Stimulated activated CD8-positive, alpha-beta memory T cell treated with anti-CD3 and anti-CD28 coated beads, Interleukin-2, amount 100 ng/mL, for 48 hours (primary cell): Measurements from ENCODE around the gene FRMPD1.

Source experiments
- DNase-seq, 2 donors: peaks; one replicate each; pipeline ENCODE4 v3.0.0-alpha.2; 2020; ENCODE audit warnings: low read depth in 2 of 2

The FRMPD1 gene

DNA sequence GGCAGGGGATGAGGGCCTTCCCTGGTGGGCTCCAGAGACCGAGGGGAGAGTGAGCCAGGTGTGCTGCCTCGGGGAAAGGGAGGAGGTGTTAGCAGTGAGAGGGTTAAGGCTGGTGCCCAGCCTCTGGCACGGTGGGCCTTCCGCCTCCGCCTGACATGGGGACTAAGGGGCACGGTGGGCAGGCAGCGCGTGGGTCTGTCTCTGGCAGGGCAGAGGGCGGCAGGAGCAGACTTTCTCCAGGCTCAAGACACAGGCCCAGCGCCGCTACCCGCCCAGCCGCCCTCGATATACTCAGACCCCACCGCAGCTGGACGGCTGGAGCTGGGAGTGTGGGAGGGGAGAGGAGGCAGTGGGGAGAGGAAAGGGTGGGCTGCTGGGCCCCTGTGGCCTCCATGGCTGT, 14.9 kb upstream of the FRMPD1 start:
- no peak for DNase-seq

DNA sequence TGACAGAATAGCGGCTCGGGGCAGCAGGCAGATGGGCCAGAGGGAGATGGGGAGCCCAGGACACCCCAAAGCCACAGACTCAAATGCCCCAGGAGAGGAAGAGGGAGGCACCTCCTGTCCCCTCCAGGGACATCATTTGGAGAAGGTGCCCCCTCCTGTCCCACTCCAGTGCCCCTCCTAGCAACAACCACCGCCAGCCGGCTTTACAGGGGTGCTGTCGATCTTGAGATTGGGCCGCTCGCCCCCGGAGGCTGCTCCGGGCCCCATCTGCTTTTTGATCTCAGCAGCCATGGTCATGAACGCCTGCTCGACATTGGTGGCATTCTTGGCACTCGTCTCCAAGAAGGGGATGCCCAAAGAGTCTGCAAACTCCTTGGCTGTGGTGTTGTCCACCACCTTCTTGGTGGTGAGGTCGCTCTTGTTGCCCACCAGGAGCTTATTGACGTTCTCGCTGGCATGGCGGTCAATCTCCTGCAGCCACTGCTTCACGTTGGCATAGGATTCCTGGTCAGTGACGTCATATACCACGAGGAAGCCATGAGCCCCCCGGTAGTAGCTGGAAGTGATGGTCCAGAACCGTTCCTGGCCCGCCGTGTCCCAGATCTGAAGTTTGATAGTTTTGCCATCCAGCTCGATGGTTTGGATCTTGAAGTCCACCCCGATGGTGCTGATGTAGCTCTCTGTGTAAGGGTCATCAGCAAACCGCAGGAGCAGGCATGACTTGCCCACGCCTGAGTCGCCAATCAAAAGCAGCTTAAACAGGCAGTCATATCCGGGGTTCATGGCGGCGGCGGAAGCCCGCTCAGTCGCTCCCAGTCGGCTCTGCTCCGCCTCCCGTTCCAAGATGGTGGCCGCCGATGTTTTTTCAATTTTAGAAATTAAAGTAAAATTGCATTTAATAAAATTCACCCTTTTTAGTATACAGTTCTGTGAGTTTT, 14.0 kb upstream of the FRMPD1 start:
- no peak for DNase-seq

DNA sequence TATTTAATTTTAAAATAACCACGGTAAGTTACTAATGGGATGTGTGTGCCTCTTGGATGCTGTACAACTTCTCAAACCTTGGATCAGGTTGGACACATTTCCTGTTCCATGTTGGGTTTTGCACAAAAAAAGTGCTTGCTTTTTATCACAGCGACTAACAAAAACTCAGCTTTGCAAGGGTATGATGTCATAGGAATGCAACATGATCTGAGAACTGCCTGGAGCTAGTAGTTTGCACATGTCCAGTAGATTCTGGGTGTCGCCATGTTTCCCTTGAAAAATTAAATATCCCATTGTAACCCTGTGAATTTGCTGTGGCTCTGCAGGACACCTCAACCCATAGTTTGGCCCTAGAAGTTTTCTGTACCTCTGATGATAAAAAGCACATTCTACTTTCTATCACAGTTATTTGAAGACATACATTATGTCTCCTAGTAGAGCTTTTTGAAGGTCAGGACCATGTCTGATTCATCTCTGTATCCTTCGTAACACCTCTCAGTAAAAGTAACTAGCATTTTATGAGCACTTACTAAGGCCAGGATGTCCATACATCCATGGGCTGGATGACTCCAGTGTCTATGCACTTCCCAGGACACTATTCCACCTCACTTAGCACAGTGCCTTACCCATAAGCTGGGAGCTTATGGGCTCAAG, 11.5 kb upstream of the FRMPD1 start:
- DNase-seq = no peak

DNA sequence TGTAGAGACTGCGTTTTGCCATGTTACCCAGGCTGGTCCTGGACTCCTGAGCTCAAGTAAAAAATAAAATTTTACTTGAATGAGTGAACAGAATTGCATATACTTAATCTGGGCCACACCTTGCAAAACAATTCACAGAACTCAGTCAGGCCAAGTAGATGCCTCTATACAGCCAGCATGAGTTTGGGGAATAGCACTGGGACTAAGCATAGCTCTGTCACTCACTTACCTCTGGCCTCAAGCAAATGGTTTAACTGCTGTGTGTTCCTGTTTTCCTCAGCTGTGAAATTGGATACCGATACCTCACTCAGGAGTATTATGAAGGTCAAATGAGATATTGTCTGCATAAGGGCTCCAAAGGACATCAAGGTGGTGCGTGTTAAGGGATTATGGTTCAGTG, 10.9 kb upstream of the FRMPD1 start:
- DNase-seq = no peak

GRCh38 chr9:37640246-37640645, 10.5 kb upstream of the FRMPD1 start:
- no peak for DNase-seq

GRCh38 chr9:37641331-37641730, 9.4 kb upstream of the FRMPD1 start:
- no peak for DNase-seq

- no peak for DNase-seq
These were observed 7.5 kb upstream of the FRMPD1 start for GRCh38 chr9:37643214-37643613.

DNA sequence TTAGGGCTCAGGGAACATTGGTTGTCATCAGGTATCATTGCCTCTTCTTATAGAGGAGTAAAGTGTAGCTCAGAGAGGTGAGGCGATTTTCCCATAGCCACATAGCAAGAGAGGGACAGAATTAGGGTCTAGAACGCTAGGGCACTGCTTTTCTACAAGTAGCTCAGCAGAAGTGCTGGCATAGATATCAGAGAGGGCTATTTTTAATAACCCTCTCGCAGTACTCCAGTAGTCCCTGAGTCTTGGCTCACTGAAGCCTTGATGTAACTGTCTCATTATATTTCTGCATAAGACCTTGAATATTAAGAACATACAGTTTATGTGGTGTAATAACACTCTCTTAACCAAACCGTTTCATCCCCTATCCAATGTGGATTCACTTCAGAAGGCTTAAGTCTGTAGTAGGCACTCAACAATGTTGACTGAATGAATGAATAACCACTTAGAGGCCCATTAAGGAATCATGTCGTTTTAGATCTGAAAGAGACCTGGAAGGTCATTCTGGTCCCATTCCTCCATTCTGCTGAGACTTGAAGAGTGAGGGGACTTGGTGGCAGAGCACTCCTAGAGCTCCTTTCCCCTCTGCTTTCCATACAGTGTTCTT, 4.7 kb upstream of the FRMPD1 start:
- DNase-seq = no peak

DNA sequence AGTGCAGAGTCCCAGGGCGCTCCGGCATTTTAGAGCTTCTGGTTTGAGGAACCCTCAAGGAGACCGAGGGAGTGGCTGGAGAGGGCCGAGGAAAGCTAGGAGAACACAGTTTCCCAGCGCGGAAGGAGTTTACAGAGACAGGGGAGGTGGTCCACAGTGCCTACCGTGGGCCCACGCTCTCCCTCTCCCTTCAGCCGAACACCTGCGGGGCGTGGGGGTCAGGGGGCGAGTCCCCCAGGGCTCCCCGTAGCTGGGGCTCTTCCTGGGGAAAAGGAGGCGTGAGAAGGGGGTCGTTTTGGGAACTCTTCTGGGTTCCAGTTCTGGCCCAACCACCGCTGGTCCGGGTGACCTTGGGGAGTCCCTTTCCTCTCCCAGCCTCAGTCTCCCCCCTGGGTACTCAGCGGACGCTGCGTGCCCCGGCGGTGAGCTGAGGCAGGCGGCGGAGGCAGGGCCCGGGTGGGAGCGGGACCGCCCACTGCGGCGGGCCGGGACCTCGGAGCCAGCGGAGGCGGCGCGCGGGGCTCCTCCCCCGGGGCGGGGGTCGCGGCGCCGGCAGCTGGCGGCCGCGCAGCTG, 368 bp upstream of the FRMPD1 start:
- no peak for DNase-seq

DNA sequence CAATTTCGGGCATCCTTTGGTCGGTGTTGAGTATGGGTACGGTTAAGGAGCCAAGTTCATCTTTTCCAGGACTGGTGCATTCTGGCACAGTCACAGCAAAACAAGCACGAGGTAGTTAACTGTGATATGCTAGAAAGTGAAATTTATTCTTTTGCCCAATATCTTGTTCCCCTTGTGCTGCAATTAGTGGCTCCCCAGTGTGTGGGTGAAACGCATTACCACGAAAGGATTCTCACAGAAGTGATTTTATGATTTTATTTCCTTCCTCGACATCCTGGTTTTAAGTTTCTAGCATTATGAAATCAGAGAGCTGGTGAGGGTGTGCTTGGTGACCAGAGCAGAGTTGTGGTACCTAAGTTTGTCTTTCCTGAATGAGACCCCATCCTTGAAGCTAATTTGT, 1.5 kb downstream of the FRMPD1 start:
- no peak for DNase-seq

- DNase-seq = no peak
These were observed 2.6 kb downstream of the FRMPD1 start for GRCh38 chr9:37653385-37653784.

DNA sequence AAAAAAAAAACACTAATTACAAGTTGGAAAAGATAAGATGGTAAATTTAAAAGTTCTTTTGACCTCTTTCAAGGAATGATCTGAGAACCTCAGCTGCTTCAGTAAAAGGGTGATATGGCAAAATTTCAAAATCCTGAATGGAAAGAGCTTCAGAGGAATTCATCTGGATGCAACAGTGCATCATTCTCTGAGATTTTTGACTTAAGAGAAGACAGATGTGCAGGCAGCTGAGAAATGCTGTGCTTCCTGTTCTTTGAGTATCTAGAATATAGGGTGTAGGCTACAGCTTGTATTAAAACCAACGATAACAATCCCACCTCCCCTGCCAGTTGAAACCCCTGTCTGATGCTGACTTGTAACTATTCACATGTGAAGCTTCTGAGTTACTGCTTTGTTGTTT, 6.2 kb downstream of the FRMPD1 start:
- no peak for DNase-seq

DNA sequence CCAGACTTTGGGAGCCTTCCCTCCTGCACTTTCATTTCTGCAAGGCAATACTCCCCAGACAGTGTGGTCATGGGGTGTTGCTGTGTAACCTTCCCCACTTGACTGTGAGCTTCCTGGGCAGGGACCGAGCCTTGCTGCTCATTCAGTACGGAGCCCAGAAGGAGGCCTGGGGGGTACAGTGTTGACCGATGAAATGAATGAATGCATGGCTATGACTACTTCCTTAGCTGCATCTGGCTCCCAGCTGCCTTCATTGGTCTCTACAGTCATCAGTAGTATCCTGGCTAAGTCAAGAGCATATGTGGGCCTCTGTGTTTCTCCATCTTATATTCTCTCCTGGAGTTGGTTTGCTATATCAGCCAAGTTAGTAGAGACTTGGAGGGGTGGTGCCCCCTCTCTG, 9.9 kb downstream of the FRMPD1 start:
- DNase-seq = no peak

GRCh38 chr9:37663926-37664325, 13.2 kb downstream of the FRMPD1 start:
- no peak for DNase-seq

DNA sequence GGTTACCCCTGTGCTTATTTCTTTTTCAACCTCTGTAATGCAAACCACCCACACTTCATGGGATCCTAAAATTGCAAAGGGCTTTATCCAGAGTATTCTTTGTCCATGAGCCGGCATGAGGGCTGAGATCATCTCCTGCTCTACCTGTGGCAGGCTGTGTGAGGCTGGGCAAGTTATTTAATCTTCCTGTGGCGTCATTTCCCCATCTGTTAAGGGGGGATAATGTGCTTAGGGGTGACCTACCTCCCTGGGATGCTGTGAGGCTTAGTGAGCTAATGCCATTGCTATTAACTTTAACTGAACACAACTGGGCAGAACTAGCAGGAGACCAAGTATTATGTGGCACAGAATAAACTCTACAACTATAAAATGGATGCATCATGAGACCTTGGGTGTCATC, 17.0 kb downstream of the FRMPD1 start:
- DNase-seq = no peak

DNA sequence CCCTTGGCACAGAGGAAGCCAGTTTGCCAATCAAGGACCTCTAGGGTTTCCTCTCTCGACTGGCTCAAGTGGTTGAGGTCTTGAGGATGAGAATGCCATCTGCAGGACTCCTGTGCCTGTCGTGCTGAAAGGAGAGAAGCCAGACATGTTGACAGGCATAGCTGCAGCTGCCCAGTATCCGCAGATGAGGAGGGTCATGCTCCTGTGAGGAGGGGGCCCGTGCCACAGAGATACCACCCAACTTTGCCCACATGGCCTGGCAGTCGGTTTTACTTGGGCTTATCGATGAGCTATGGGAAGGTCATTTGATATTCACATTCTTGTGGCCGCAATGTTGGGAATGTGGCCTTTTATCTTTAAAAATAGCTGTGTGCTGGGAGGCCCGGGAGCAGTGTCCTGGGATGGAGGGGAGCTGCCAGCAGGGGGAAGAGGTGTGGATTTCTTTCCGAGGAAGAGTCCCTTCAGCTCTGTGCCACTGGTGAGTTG, 17.4 kb downstream of the FRMPD1 start:
- DNase-seq = no peak

DNA sequence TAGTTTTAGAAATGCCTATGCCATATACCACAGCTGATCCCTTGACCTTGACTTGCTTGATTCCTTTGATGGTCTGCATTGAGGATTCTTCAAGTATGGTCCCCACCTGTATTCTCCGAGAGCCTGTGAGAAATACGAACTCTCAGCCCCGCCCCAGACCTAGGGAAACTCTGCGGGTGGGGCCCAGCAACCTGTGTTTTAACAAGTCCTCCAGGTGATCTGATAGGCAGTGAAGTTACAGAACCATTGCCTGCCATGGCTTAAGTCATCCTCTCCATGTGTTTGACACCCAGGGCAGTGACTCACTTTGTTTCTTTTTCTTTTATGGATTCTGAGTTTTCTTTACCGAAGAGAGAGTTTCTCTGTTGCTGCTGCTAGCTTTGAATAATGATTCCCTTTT, 18.5 kb downstream of the FRMPD1 start:
- DNase-seq = no peak

- no peak for DNase-seq
These were observed 24.9 kb downstream of the FRMPD1 start for GRCh38 chr9:37675661-37676060.

DNA sequence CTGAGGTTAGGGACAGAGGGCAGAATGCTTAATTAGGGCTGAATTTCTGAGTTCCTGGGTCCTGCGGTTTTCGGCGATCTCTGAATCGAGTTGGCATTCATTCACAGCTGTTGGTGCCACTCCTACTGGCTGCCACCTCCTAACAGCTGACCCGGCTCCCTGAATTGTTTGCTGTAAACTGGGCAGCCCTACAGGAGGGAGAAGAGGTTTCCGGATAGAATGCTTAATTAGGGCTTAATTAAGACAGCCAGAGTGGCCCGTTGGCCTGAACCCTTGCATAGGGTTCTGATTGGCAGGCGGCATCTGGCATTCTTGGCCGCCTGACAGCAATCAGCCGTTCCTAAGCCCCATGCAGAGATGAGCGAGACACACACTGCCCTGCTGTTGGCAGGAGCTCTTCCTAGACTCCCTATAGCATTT, 25.7 kb downstream of the FRMPD1 start:
- no peak for DNase-seq

DNA sequence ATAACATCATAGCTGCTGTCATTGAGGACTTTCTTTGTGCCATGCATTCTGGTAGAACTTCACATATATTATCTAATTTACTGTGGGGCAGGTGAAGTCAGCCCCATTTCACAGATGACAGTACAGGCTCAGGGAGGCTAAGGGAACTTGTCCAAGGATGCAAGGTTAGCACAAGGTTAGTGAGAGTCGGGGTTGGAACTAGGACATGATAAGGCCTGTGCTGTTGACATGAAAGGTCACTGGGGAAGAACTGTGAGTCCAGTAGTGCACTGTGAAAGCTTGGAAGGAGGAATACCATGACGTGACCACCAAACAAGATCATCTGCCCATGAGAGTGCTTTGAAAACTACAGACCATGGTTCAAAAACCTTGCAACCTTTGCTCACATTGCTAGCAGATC, 26.7 kb downstream of the FRMPD1 start:
- DNase-seq = no peak

DNA sequence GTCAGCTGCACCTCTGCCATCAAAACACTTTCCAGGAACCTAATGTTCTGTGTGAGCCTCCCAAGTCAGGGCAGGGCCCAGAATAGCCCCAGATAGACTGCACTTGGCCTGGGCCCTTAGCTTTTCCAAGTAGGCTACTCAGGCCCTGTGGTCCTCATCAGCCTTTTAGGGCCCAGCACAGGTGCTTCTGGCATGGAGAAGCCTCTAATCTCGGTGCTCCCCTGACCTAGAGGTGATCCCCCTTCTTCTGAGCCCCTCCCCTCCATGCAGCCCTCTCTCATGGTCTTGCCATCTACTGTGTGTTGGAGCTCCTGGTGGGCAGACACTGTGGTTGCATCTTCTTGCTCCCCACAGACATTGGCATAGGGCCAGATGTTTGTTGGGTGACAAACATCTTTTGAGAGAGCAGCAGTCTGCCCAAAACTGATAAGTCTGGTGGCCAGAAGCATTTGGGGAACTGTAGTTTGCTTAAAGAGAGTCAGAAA, 28.1 kb downstream of the FRMPD1 start:
- no peak for DNase-seq
